Measurements from ENCODE around the gene MAP3K19.

DNA sequence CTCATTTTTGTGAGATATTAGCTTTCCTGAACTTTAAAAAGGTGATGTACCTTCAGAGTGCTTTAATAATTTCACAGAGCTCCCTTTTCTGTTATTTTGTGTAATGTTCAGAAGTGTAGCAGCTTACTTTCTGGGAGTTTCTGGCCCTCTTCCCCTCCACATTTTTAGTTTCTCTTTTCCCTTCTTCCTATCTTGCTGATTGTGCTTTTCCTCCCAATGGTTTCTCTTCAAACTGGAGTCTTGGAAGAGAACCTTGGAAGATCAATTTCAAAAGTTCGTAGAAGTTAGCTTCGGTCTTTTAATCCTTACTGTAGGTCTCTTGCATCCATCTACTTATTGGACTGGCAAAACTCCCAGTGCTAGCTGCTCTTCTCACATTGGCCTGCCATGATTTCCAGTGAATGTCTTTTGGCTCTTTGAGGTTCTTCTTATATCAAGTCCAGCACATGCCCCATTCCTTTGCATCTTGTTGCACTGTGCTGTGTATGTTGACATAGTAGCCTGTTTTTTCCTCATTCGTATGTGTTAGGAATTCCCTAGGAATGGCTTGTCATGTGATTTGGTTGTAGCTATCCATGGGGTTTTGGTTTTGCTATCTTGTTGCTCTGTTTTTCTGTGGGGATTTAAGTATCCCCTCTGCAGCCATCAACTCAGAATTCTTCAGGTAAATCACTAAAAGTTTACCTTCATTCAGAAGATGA, 120.9 kb downstream of the MAP3K19 start:
- TF ChIP-seq, protein P1, sequence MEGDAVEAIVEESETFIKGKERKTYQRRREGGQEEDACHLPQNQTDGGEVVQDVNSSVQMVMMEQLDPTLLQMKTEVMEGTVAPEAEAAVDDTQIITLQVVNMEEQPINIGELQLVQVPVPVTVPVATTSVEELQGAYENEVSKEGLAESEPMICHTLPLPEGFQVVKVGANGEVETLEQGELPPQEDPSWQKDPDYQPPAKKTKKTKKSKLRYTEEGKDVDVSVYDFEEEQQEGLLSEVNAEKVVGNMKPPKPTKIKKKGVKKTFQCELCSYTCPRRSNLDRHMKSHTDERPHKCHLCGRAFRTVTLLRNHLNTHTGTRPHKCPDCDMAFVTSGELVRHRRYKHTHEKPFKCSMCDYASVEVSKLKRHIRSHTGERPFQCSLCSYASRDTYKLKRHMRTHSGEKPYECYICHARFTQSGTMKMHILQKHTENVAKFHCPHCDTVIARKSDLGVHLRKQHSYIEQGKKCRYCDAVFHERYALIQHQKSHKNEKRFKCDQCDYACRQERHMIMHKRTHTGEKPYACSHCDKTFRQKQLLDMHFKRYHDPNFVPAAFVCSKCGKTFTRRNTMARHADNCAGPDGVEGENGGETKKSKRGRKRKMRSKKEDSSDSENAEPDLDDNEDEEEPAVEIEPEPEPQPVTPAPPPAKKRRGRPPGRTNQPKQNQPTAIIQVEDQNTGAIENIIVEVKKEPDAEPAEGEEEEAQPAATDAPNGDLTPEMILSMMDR (IDR thresholded peaks at IDR 0.05) = no peak
- no peak for TF ChIP-seq POLR2A (IDR thresholded peaks at IDR 0.05)
